ENCODE results near the gene DNAJC5.
A peak's percentile ranks its signal among the peaks of the same experiment; 100 is the strongest.

Gene DNAJC5

DNA sequence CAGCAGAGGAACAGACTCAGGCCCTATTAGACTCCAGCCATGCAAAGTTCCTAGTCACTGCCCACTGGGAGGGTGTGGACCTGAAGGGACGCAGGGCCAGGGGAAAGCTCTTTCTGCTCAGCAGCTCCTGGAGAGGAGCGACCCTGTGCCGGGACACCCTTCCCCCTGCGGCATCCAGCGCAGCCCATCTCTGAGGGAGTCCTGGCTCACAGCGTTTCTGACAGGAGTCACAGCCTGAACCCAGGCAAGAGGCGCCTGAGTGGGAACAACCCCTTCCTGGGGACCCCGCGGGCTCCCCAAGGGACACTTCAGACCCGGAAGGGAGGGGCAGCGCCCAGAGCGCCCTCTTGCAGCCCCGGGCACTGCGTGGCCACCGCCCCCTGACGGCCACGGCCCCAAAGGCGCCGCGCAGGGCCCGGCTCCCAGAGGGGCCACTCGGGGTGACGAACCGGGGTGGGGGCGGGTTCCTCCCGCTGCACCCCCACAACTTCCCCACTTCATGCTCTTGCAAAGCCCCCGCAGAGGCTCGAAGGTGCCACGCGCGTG lies 60.4 kb downstream of the DNAJC5 start:
- no peak for DNase-seq (ENCODE audit: low read depth)
- TF ChIP-seq, protein P1, sequence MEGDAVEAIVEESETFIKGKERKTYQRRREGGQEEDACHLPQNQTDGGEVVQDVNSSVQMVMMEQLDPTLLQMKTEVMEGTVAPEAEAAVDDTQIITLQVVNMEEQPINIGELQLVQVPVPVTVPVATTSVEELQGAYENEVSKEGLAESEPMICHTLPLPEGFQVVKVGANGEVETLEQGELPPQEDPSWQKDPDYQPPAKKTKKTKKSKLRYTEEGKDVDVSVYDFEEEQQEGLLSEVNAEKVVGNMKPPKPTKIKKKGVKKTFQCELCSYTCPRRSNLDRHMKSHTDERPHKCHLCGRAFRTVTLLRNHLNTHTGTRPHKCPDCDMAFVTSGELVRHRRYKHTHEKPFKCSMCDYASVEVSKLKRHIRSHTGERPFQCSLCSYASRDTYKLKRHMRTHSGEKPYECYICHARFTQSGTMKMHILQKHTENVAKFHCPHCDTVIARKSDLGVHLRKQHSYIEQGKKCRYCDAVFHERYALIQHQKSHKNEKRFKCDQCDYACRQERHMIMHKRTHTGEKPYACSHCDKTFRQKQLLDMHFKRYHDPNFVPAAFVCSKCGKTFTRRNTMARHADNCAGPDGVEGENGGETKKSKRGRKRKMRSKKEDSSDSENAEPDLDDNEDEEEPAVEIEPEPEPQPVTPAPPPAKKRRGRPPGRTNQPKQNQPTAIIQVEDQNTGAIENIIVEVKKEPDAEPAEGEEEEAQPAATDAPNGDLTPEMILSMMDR (IDR thresholded peaks at IDR 0.05; ENCODE audit: low read depth, low read length, missing control alignments): peak; percentile 34
- peak overlapping the region; percentile 100 for H3K4me3 ChIP-seq (ENCODE audit: low read depth, low read length)

DNA sequence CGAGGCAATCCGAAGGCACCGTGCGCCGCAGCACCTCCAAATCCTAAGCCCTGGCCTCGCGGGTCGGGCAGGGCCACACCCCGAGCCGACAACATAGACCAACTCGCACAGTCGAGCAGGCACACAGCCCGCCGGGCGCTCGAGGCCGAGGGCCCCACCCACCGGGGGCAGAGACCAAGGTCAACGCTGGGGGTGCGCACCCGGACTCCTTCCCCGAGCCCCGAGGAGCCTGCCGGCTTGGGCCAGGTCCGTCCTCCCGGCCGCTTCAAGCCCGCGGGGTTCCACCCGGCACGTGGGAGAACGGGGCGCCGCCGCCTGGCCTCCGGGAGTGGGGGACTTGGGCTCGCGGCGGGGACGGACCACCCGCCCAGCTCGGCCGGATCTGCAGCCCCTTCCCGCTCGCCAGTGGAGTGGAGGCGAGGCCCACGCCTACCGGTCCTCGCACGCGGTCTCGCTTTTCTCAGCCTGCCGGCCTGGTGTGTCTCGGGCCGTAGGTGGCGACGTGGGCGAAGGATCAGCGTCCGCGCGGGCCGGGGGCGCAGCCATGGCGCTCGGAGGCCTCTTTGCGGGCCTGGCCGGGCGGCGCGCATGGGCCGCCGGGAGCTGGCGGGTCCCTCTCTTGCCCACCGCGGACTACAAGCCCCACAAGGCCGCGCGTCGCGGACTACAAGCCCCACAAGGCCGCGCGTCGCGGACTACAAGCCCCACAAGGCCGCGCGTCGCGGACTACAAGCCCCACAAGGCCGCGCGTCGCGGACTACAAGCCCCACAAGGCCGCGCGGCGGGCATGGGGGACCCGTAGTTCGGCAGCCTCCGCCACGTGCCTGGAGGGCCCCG lies 61.1 kb downstream of the DNAJC5 start, which contains the start of gene UCKL1:
UCKL1 (minus strand) TSS at position 590 of the 837 bp plus-strand sequence; CDS start at position 546, 44 bp downstream.
- H3K4me3 ChIP-seq (ENCODE audit: low read depth, low read length): peak within 1 kb of the TSS; percentile 100
- no peak for DNase-seq (ENCODE audit: low read depth)
- TF ChIP-seq, protein P1 (IDR thresholded peaks at IDR 0.05; ENCODE audit: low read depth, low read length, missing control alignments): no peak

DNA sequence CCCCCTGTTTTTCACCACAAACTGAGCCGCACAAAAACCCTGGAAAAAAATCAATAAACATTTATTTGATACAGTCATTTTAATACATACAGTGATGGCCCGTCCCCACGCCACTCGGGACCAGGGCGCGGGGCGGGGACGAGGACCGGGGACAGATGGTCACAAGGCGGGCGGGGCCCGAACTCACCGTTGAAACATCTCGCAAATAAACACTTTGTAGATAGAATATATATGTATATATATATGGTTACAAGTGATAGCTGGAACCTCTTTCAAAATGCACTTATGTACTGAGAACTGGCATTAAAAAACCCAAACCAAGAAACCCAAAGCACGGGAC lies 61.7 kb downstream of the DNAJC5 start:
- H3K4me3 ChIP-seq (ENCODE audit: low read depth, low read length): peak overlapping the region; percentile 55
- TF ChIP-seq, protein P1 (IDR thresholded peaks at IDR 0.05; ENCODE audit: low read depth, low read length, missing control alignments): no peak
- no peak for DNase-seq (ENCODE audit: low read depth)

DNA sequence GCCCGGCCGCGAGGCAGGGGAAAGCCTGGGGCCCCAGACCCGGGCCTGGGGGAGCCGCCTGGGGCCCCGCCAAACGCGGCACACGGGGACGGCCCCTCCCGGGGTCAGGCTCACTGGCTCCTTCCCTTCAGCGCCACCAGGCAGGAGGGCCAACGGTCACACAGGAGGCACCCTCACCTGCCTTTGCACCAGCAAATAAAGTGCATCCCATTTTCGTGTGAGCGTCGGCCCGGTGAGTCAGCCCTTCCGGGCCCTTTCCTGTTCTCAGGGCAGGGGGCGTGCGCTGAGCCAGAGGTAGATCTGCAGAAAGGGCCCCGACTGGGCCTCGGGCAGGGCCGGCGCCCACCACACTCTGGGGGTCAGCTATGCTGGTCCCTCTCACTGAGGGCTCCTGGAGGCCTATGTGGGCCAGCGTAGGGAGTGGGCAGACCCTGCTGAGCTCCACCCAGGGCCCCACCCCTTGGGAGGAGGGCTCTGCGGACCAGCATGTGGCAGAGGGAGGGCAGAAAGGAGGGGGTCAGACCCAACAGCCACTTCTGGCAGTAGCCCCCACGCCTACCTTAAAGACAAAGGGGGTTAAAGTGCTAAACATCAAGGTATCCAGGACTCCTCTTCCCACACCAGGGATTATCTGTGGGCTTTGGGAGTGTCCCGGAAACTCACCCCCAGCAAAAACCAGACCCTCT lies 62.2 kb downstream of the DNAJC5 start:
- no peak for DNase-seq (ENCODE audit: low read depth)
- TF ChIP-seq, protein P1 (IDR thresholded peaks at IDR 0.05; ENCODE audit: low read depth, low read length, missing control alignments): no peak
- H3K4me3 ChIP-seq (ENCODE audit: low read depth, low read length): peak overlapping the region; percentile 55

GRCh38 chr20:63957690-63958441 lies 62.9 kb downstream of the DNAJC5 start:
- no peak for DNase-seq (ENCODE audit: low read depth)
- TF ChIP-seq, protein P1 (IDR thresholded peaks at IDR 0.05; ENCODE audit: low read depth, low read length, missing control alignments): no peak
- no peak overlapping the region for H3K4me3 ChIP-seq (ENCODE audit: low read depth, low read length)

- TF ChIP-seq, protein P1 (IDR thresholded peaks at IDR 0.05; ENCODE audit: low read depth, low read length, missing control alignments): no peak
- H3K4me3 ChIP-seq (ENCODE audit: low read depth, low read length): no peak overlapping the region
- no peak for DNase-seq (ENCODE audit: low read depth)
Observed at GRCh38 chr20:63958471-63958870, 63.5 kb downstream of the DNAJC5 start.
